GM21515 (cell line): ENCODE measurements around the gene SOX14.

Source experiments
- ATAC-seq: cut with Tn5 transposase; IDR thresholded peaks from one replicate; pipeline ENCODE4 v1.9.1; 2021; ENCODE audit not compliant: unreplicated experiment

SOX14 gene

DNA sequence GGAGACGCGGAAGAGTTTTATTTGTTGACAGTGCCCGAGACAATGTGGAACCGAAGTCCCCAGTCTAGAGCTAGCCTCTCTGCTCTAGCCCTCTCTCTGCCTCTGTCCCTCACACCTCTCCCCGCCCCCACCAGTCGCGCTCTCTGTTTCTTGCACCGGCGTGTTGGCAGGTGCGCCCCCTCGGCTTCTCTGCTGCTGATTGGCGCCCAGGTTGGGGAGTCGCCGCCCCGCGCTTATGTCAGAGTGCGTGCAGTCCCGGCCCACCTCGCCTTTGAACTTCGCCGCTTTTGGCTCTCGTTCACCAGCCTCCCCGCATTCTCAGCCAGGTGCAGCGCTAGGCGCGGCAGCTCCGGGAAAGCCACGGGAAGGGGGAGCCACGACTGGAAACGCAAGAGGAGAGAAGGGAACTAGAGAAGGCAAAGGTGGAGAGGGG lies at the start of gene SOX14:
Gene SOX14, plus strand, starts transcription at position 315 of the 433 bp plus-strand sequence. CDS start 470 bp downstream, outside the sequence.
- ATAC-seq = no peak

DNA sequence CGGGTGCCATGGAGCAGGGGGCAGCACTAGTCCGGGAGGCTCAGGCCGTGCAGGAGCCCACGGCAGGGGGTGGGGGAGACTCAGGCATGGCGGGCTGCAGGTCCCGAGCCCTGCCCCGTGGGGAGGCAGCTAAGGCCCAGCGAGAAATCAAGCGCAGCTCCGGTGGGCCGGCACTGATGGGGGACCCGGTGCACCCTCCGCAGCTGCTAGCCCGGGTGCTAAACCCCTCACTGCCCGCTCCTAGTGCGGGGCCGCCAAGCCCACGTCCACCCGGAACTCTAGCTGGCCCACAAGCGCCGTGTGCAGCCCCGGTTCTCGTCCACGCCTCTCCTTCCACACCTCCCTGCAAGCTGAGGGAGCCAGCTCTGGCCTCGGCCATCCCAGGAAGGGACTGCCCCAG lies 49.6 kb upstream of the SOX14 start:
- no peak for ATAC-seq

DNA sequence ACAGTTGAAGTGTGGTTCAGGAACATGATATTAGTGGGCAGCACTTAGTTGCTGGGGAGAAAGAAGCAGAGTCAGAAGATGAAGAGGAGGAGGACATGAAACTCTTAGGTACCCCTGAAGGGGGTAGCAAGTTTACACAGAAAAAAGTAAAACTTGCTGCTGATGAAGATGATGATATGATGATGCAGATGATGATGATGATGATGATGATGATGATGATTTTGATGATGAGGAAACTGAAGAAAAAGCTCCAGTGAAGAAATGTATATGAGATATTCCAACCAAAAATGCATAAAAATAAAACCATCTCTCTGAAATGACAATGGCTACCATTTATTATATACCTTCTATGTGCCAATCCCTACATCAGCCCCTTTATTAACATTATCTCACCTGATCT lies 39.9 kb upstream of the SOX14 start:
- ATAC-seq = no peak

DNA sequence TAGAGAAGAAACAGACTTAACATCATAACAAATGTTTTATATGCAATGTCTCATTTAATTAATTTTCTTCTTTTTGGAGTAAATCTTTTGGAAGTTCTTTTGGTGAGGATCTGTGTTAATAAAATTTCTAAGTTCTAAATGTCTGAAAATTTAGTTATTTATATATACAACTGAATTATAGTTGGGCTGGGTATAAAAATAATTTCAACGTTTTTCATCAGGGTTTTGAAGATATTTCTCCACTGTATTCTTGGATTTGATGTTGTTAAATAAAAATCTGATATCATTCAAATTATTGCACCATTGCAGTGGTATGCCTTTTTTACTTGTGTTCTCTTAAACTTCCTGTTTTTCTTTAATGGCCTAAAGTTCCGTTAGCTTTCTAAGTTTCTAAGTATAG lies 26.9 kb upstream of the SOX14 start:
- ATAC-seq = no peak

- no peak for ATAC-seq
Measured at GRCh38 chr3:137738710-137739109, 25.4 kb upstream of the SOX14 start.

GRCh38 chr3:137743608-137744007 lies 20.5 kb upstream of the SOX14 start:
- no peak for ATAC-seq

GRCh38 chr3:137746808-137747207 lies 17.3 kb upstream of the SOX14 start:
- ATAC-seq = no peak

DNA sequence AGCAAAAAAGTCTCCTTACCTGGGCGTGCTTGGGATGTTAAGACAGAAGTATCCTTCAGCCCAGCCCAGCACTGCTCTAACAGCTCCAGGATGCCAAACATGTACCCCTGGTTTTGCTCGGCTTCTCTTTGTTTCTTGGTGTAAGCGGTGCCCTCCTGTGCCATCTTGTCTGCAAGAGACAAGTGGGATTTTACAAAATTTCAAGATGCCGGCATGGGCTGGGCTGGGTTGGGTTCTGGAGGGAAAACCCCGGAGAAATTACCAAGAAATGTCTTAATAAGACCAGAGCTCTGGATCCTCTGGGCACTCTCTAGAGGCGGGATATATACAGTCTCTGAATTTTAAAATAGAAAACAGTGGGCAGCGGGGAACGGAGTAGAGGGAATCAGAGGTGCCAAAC lies 4.6 kb upstream of the SOX14 start:
- no peak for ATAC-seq

DNA sequence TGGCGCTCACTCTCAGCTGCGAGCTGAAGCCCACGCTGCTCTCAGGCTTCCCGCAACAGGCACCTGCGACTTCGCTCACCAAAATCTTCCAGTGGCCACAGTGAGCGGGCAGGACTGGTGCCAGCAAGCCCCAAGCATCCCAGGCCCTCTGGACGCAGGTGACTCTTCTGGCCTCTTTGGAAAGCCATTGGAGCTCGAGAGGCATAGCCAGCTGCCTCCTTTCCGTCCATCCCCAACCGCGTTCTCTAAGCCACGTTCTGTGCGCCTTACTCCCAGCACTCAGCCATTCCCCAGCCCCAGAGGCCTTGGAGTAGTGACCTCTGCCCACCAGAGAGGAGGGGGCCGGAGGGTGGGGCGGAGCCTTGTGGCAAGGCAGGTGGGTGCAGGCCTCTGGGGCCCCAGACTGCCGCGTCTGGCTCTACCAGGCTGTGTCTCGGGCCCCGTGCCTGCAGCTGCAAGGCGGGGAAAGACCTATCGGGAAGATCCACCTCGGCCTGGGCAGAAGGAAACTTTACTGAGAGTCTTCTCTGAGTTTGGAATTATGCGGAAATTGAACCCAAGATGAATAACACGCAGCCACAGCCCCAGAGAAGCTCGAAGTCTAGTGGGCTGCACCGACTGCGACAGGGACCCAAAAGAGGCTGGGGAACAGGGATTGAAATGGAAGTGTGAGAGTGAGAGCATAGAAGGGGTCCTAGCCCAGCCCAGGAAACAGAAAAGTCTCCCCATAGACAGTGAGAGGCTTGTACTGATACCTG lies 3.6 kb upstream of the SOX14 start:
- no peak for ATAC-seq

DNA sequence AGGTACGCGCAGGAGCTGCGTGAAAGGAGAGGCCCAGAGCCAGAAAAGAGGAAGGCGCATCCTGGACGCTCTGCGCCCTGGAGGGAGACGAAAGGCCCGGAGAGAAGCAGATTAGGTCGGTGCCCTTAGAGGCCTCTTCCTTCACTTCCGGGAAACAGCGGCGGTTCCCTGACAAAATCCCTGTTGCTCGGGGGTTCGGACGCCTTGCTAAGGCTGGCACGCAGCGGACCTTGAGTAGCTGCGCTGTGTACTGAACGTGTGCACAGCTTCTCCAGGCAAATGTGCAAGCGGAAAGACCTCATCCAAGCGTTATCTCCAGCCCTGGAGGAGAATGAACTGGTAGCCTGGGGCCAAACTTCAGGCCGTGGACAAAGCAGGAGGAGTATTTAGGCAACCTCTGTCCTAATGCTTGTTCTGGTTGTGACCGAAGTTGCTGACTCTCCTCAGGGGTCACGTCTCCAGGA lies 3.0 kb upstream of the SOX14 start:
- no peak for ATAC-seq

- ATAC-seq = no peak
Measured at GRCh38 chr3:137761563-137762503, 2.3 kb upstream of the SOX14 start.

GRCh38 chr3:137762674-137763593 lies 1.2 kb upstream of the SOX14 start:
- no peak for ATAC-seq

DNA sequence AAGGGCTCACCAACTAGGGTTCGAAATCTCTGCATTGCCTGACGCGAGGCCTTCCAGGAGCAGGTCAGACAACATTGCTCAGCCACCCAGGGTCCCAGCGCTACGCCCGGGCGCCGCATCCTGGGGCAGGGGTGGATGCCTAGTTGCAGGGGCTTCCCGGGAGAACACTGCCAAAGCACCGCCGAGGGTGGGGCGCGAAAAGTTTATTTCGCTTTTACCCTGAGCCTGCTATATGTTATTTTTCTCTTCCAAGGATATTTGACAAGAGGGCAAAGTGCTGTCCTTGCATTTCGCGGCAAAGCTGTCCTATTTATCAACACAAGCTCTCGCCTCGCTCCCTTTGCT lies 549 bp upstream of the SOX14 start:
- no peak for ATAC-seq

DNA sequence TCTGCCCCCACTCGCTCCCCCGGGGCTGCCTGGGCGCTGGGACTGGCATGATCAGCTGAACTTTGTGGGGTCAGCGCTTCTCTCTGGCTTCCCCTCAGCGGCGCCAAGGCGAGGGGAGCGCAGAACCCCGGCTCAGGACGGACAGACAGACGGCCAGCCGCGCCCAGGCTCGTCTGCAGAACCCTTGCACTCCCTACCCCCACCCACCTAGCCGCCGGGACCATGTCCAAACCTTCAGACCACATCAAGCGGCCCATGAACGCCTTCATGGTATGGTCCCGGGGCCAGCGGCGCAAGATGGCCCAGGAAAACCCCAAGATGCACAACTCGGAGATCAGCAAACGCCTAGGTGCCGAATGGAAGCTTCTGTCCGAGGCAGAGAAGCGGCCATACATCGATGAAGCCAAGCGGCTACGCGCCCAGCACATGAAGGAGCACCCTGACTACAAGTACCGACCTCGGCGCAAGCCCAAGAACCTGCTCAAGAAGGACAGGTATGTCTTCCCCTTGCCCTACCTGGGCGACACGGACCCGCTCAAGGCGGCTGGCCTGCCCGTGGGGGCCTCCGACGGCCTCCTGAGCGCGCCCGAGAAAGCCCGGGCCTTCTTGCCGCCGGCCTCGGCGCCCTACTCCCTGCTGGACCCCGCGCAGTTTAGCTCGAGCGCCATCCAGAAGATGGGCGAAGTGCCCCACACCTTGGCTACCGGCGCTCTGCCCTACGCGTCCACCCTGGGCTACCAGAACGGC lies 621 bp downstream of the SOX14 start:
- no peak for ATAC-seq

DNA sequence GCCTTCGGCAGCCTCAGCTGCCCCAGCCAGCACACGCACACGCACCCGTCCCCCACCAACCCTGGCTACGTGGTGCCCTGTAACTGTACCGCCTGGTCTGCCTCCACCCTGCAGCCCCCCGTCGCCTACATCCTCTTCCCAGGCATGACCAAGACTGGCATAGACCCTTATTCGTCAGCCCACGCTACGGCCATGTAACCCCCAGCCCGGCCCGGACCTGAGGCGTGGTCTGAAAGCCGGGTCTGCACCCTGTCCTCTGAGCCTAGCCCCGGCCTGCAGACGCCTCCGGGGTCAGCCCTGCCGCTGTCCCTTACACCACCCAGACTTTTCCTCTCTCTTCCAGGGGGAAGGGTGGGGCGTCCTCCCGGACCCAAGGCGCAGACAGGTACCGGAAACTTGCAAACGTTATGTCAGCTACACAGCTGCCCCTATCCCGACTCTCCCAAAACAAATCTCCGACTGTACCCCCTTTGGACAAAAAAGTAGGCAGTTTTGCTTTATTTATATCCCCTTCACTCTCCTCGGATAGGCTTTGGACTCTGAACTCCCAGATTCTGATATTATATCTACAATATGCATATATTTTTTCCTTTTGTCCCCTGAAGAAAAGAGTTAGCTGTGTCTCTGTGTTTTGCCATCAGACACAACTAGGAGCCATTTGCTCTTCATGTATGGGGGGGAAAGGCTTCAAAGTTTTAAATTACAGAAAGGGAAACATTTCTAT lies 1.4 kb downstream of the SOX14 start:
- no peak for ATAC-seq

DNA sequence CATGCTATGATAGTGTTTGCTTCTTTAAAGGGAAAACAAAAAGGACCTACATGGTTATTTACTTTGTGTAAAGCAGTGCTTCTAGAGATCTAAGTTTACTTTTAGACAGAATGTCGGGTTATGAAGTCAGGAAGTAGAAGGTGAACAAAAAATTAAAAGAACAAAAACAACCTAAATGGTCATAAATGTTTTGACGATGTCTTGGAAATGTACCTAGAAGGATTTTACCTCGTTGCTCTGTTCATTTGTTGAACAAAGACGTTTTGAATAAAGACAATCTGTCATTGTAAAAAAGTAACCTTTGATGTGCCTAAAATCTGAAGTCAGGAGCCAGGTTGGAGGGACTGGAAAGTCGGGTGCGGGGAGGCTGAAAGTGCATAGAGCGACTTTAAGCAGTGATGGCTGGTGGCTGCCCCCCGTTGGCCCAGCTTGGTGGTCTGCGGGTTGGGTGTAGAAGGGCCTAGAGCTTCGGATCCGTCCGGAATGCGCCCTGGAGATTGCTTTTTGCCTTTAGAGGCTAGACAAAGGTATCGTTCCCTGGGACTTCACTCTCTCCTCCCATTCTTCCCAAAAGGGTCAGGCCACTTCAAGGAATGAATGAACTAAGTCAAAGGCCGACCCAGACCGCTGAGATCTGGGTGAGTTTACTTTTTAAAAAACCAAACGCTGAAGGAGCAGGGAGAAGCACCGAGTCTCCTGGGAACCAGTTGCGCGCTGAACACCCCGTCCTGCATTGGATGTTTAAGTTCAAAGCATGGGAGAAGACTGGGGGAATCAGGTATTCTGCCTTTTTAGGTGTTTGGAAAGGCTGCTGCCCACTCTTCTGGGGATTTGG lies 2.1 kb downstream of the SOX14 start:
- ATAC-seq = no peak

- ATAC-seq = no peak
Measured at GRCh38 chr3:137766876-137767537, 2.9 kb downstream of the SOX14 start.
